K562 (cell line): ENCODE data around the gene ZDHHC14. TPM values are rescaled to one million over a fixed set of nuclear protein-coding genes. Genes with fewer than 3 reads are reported as not detected.

Source experiments
- GTF3C2 ChIP-seq: IDR thresholded peaks from 3 replicates; pipeline ENCODE4 v1.6.1; 2011; ENCODE audit warnings: borderline replicate concordance, mild to moderate bottlenecking, moderate library complexity; ENCODE audit not compliant: insufficient read length; ENCODE audit errors: extremely low read depth
- NFIX ChIP-seq: fragments of 250-450 bp; sonication (Bioruptor Pico); IDR thresholded peaks from 2 replicates; pipeline ENCODE4 v1.4.0; 2020; ENCODE audit warnings: low read depth, mild to moderate bottlenecking, moderate library complexity
- SNIP1 ChIP-seq: fragments of 450-650 bp; IDR thresholded peaks from 2 replicates; pipeline ENCODE4 v1.7.1; 2017; ENCODE audit warnings: low read depth, mild to moderate bottlenecking
- ZBTB40 ChIP-seq, 2 experiments: fragments of 450-650 bp in 1 of 2; sonication (generic) in 1 of 2; formaldehyde crosslinking in 1 of 2; IDR thresholded peaks; 2 replicates each; pipeline versions ENCODE4 v1.7.1 to v1.9.0; 2016 to 2022; ENCODE audit warnings: inconsistent platforms in 1 of 2, mild to moderate bottlenecking in 1 of 2, missing genetic modification reagents in 1 of 2
- polyA plus RNA-seq, 8 experiments: library from polyadenylated mRNA; depleted of rRNA in 4 of 8; stranded (reverse) in 5 of 8; unstranded in 3 of 8; fragments of >200 nt; fragmentation: Nextera tagmentation in 2 of 8; fragmentation: Illumina TruSeq in 1 of 8; extraction: Ambion mirVana in 2 of 8; extraction: Trizol in 1 of 8; gene quantifications; 2 replicates each; pipeline versions ENCODE4 v1.2.1 to v1.2.3, GENCODE V29; 2011 to 2014; ENCODE audit warnings: inconsistent platforms in 1 of 8, missing spikeins in 1 of 8
- total RNA-seq, 7 experiments: library from RNA; depleted of rRNA in 6 of 7; stranded (reverse); fragments of >200 nt in 6 of 7; fragmentation: Illumina TruSeq in 2 of 7; extraction: Trizol in 2 of 7; gene quantifications; 2 replicates each; pipeline versions ENCODE4 v1.2.1 to v1.2.3, GENCODE V29; 2011 to 2021; ENCODE audit warnings: low replicate concordance in 1 of 7

Gene ZDHHC14
- total and polyA plus RNA-seq, 9 of the 15 experiments (the other 6 are each of a cell fraction or from before 2014, with no cell fraction given): 0.92 to 23.1 (median 13.8) TPM

- TF ChIP-seq GTF3C2 (no peak), NFIX (CRISPR knock-in tag) (no peak), SNIP1 (no peak), ZBTB40 (IDR thresholded peaks at IDR 0.05) (no peak), ZBTB40 (CRISPR knock-in tag; IDR thresholded peaks at IDR 0.05) (no peak)
These were observed 154.0 kb downstream of the ZDHHC14 start (continued) for GRCh38 chr6:157534977-157535339.
